Coronary artery (tissue), 2 donors: ENCODE results near the gene USH1G.

Experiments
- DNase-seq: peaks from one replicate; pipeline ENCODE4 v3.0.0-alpha.2; 2017; ENCODE audit warnings: low spot score
- H3K27ac ChIP-seq, 2 donors: fragments of 200-600 bp; sonication (generic); one replicate each; pipeline ENCODE4 v1.5.1; 2016 to 2019
- H3K4me3 ChIP-seq: fragments of 200-600 bp; sonication (generic); 2 replicates; pipeline ENCODE4 v1.5.1; 2016; ENCODE audit warnings: mild to moderate bottlenecking, moderate library complexity
- CTCF ChIP-seq: fragments of 200-600 bp; sonication (generic); IDR thresholded peaks from one replicate; pipeline ENCODE4 v1.5.1; 2019; ENCODE audit warnings: antibody characterized with exemption

The USH1G gene

DNA sequence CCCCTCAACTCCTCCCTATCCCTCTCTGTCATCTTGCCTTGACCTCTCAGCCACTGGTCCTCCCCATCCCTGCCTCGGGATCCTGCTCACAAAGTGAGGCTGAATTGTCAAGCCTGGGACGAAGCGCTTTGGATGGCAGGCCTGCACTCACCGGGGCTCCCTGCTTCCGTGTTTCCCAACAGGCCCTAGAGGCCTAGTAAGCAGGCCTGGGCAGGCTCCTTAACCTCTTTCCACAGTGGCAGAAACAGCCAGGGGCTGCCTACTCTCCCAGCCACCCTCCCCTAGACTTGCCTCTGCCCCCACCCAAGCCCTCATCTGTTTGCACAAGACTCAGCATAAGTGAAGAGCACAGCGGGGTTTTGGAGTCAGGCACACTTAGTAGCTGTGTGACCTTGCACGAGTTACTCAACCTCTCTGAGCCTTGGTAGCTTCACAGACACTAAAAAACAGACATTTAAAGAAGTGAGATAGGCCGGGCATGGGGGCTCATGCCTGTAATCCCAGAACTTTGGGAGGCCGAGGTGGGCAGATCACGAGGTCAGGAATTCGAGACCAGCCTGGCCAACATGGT lies 24.6 kb downstream of the USH1G start:
- TF ChIP-seq CTCF = no peak

GRCh38 chr17:74893936-74894671 lies 29.0 kb downstream of the USH1G start:
- no peak overlapping the region for H3K27ac ChIP-seq
- DNase-seq = no peak
- peak overlapping the region; percentile 63 for H3K4me3 ChIP-seq
- no peak for TF ChIP-seq CTCF

More for the DNA sequence above, 24.6 kb downstream of the USH1G start:
- DNase-seq = no peak
- Histone ChIP-seq H3K4me3 (no peak overlapping the region), H3K27ac (no peak overlapping the region)

GRCh38 chr17:74892974-74893911 lies 29.8 kb downstream of the USH1G start, which contains the start of gene FADS6:
TSS of gene FADS6 (minus strand) at chr17:74893633. CDS start at chr17:74893595, 38 bp downstream.
- Histone ChIP-seq H3K4me3 (peak within 1 kb of the TSS; percentile 63), H3K27ac (no peak within 1 kb of the TSS)
- no peak for TF ChIP-seq CTCF
- DNase-seq = no peak

- no peak for TF ChIP-seq CTCF
Observed at GRCh38 chr17:74892013-74892841, 30.8 kb downstream of the USH1G start.

DNA sequence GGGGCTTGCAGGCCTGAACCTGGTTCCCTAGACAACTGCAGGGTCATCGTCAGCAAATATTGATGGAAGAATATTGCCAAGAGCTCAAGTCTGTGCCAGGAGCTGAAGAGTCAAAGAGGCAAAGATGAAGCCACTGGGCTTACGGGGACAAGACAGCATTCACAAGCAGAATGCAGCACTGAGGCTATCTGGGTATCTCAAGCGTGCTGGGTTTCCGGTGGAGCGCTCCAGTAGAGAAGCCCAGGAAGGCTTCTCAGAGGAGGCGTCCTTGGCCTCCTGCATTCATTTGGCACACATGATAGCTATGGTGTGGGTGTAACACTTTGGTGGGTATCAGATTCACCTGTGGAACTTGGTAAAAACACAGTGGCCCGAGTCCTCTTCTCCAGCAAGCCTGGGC lies 32.5 kb downstream of the USH1G start:
- no peak for DNase-seq
- TF ChIP-seq CTCF = no peak
- H3K27ac ChIP-seq = no peak overlapping the region
- H3K4me3 ChIP-seq = no peak overlapping the region

More at GRCh38 chr17:74892013-74892841, 30.8 kb downstream of the USH1G start:
- no peak overlapping the region for H3K4me3 ChIP-seq
- no peak overlapping the region for H3K27ac ChIP-seq
- no peak for DNase-seq

GRCh38 chr17:74888469-74888868 lies 34.6 kb downstream of the USH1G start:
- Histone ChIP-seq H3K27ac (no peak overlapping the region), H3K4me3 (no peak overlapping the region)
- no peak for DNase-seq
- no peak for TF ChIP-seq CTCF
